MM.1S (cell line): ENCODE results near the gene IGSF8.

Experiments
- DNase-seq: peaks from one replicate; pipeline ENCODE4 v3.0.0-alpha.2; 2015
- H2AFZ ChIP-seq: fragments of 300-600 bp; sonication (generic); 2 replicates; pipeline ENCODE4 v1.6.0; 2016; ENCODE audit warnings: antibody characterized with exemption, low read length
- H3F3A ChIP-seq: fragments of 300-600 bp; sonication (generic); 2 replicates; pipeline ENCODE4 v1.6.1; 2016; ENCODE audit warnings: mild to moderate bottlenecking, antibody characterized with exemption, low read length, moderate library complexity, mixed read lengths; ENCODE audit not compliant: insufficient read depth
- H3K27ac ChIP-seq: fragments of 300-600 bp; sonication (generic); 2 replicates; pipeline ENCODE4 v1.5.1; 2016; ENCODE audit warnings: mild to moderate bottlenecking, low read length
- H3K27me3 ChIP-seq: fragments of 300-600 bp; sonication (generic); replicated peaks from 2 replicates; pipeline ENCODE4 v1.6.0; 2016; ENCODE audit warnings: low read length; ENCODE audit not compliant: insufficient read depth
- H3K36me3 ChIP-seq: fragments of 300-600 bp; sonication (generic); replicated peaks from 2 replicates; pipeline ENCODE4 v1.6.1; 2016; ENCODE audit warnings: mild to moderate bottlenecking, low read length, mixed read lengths; ENCODE audit not compliant: insufficient read depth
- H3K4me1 ChIP-seq: fragments of 300-600 bp; sonication (generic); 2 replicates; pipeline ENCODE4 v1.6.1; 2016; ENCODE audit warnings: low read length, mixed read lengths
- H3K4me2 ChIP-seq: fragments of 300-600 bp; sonication (generic); 2 replicates; pipeline ENCODE4 v1.6.0; 2016; ENCODE audit warnings: low read depth, low read length
- H3K4me3 ChIP-seq: fragments of 300-600 bp; sonication (generic); 2 replicates; pipeline ENCODE4 v1.5.1; 2016; ENCODE audit warnings: low read length, mixed read lengths
- H3K79me2 ChIP-seq: fragments of 300-600 bp; sonication (generic); 2 replicates; pipeline ENCODE4 v1.6.1; 2016; ENCODE audit warnings: mixed run types, low read length, mixed read lengths
- H3K9ac ChIP-seq: fragments of 300-600 bp; sonication (generic); 2 replicates; pipeline ENCODE4 v1.6.1; 2016; ENCODE audit warnings: low read length, mixed read lengths
- H3K9me2 ChIP-seq: fragments of 300-600 bp; sonication (generic); replicated peaks from 2 replicates; pipeline ENCODE4 v1.6.1; 2016; ENCODE audit warnings: mild to moderate bottlenecking, low read length, mixed read lengths; ENCODE audit not compliant: insufficient read depth
- H3K9me3 ChIP-seq: fragments of 300-600 bp; sonication (generic); replicated peaks from 2 replicates; pipeline ENCODE4 v1.6.1; 2016; ENCODE audit warnings: mild to moderate bottlenecking, low read length, mixed read lengths; ENCODE audit not compliant: insufficient read depth
- H4K20me1 ChIP-seq: fragments of 300-600 bp; sonication (generic); 2 replicates; pipeline ENCODE4 v1.6.1; 2016; ENCODE audit warnings: mild to moderate bottlenecking, low read length, moderate library complexity, mixed read lengths; ENCODE audit not compliant: insufficient read depth
- CTCF ChIP-seq: fragments of 300-600 bp; sonication (generic); IDR thresholded peaks from 2 replicates; pipeline ENCODE4 v1.5.1; 2016; ENCODE audit warnings: antibody characterized with exemption, low read length, mixed read lengths
- EZH2 ChIP-seq: fragments of 300-600 bp; sonication (generic); optimal IDR thresholded peaks from 2 replicates; pipeline ENCODE3; 2017; ENCODE audit warnings: low read depth, mild to moderate bottlenecking, antibody characterized with exemption, low read length, mixed read lengths
- EZH2phosphoT487 ChIP-seq: fragments of 300-600 bp; sonication (generic); IDR thresholded peaks from 2 replicates; pipeline ENCODE4 v1.6.1; 2018; ENCODE audit warnings: antibody characterized with exemption, low read length

IGSF8 gene

GRCh38 chr1:160078512-160079195 lies 19.8 kb downstream of the IGSF8 start:
- TF ChIP-seq CTCF, result peak; percentile 100
- no peak for TF ChIP-seq EZH2phosphoT487
- H3K79me2 ChIP-seq, result no peaks in the 10 kb centered on the region
- no peaks in the 10 kb centered on the region for H3K36me3 ChIP-seq
- H3K9me2 ChIP-seq, result no peaks in the 10 kb centered on the region
- H4K20me1 ChIP-seq, result no peaks in the 10 kb centered on the region
- DNase-seq, result peak; percentile 63
- peak overlapping the region; percentile 74 for H2AFZ ChIP-seq
- H3K9me3 ChIP-seq, result no peaks in the 10 kb centered on the region
- peaks cover 9% of the 10 kb centered on the region; the same call in 1 of the 2 replicates for H3F3A ChIP-seq
- no peak overlapping the region; the same call in 1 of the 2 replicates for H3K9ac ChIP-seq
- peaks cover 25% of the 10 kb centered on the region for H3K4me1 ChIP-seq
- no peak overlapping the region for H3K4me3 ChIP-seq
- H3K4me2 ChIP-seq, result peak overlapping the region; percentile 54; the same call in 1 of the 2 replicates
- H3K27me3 ChIP-seq, result peaks cover 33% of the 10 kb centered on the region
- no peak overlapping the region for H3K27ac ChIP-seq

- DNase-seq, result no peak
- Histone ChIP-seq H4K20me1 (no peaks in the 10 kb centered on the region), H3K27me3 (peaks cover 22% of the 10 kb centered on the region), H3K27ac (no peak overlapping the region), H3K79me2 (no peaks in the 10 kb centered on the region), H3K4me3 (no peak overlapping the region), H3K9ac (no peak overlapping the region), H3K4me2 (no peak overlapping the region), H3F3A (peaks cover 9% of the 10 kb centered on the region; the same call in 1 of the 2 replicates), H3K9me3 (no peaks in the 10 kb centered on the region), H3K36me3 (no peaks in the 10 kb centered on the region), H3K9me2 (no peaks in the 10 kb centered on the region), H2AFZ (no peak overlapping the region), H3K4me1 (peaks cover 27% of the 10 kb centered on the region)
- TF ChIP-seq CTCF, result no peak
- no peak for TF ChIP-seq EZH2
- TF ChIP-seq EZH2phosphoT487, result no peak
These were observed 20.9 kb downstream of the IGSF8 start for GRCh38 chr1:160077486-160077885.

GRCh38 chr1:160076295-160076694 lies 22.1 kb downstream of the IGSF8 start:
- no peaks in the 10 kb centered on the region for H4K20me1 ChIP-seq
- no peaks in the 10 kb centered on the region for H3K36me3 ChIP-seq
- H2AFZ ChIP-seq, result no peak overlapping the region
- no peaks in the 10 kb centered on the region for H3K9me2 ChIP-seq
- H3K9me3 ChIP-seq, result no peaks in the 10 kb centered on the region
- H3K4me2 ChIP-seq, result no peak overlapping the region
- H3K79me2 ChIP-seq, result no peaks in the 10 kb centered on the region
- DNase-seq, result no peak
- no peak overlapping the region for H3K27ac ChIP-seq
- no peak for TF ChIP-seq CTCF
- no peak for TF ChIP-seq EZH2
- no peak overlapping the region for H3K9ac ChIP-seq
- H3K4me1 ChIP-seq, result peaks cover 32% of the 10 kb centered on the region
- H3F3A ChIP-seq, result peaks cover 19% of the 10 kb centered on the region
- peaks cover 10% of the 10 kb centered on the region for H3K27me3 ChIP-seq
- H3K4me3 ChIP-seq, result no peak overlapping the region
